ENCODE results near the gene RREB1. TPM values are rescaled to one million over a fixed set of nuclear protein-coding genes. Genes with fewer than 3 reads are reported as not detected.

The RREB1 gene
- total and polyA plus RNA-seq, 2 experiments from 2014 or later = 6.4 to 12.4 TPM

- no peaks in the 10 kb centered on the region for H4K20me1 ChIP-seq (ENCODE audit: insufficient read depth)
- H2AFZ ChIP-seq = no peak overlapping the region
- no peaks in the 10 kb centered on the region for H3K27me3 ChIP-seq (replicated peaks; ENCODE audit: insufficient read depth)
- in situ Hi-C loops (cut with MboI) = no loop called here
- H3F3A ChIP-seq (ENCODE audit: insufficient read depth) = no peaks in the 10 kb centered on the region
- no peak overlapping the region for H3K27ac ChIP-seq
- peaks cover 15% of the 10 kb centered on the region; the same call in 1 of the 2 replicates for H3K36me3 ChIP-seq (ENCODE audit: low read depth)
- H3K9me2 ChIP-seq (ENCODE audit: insufficient read depth) = no peaks in the 10 kb centered on the region
- H3K79me2 ChIP-seq (ENCODE audit: insufficient read depth) = peaks cover 29% of the 10 kb centered on the region
- DNase-seq = no peak
- WGBS, 2 experiments (ENCODE audit: low coverage in 1 of 2, low lambda C conversion rate in 2 of 2, missing lambda C conversion rate in 2 of 2) = 95% methylated on average over 47 to 62 of the region's 62 CpGs
- no peak overlapping the region for H3K4me3 ChIP-seq
- no peak overlapping the region for H3K9ac ChIP-seq
- no peak for TF ChIP-seq EZH2 (IDR thresholded peaks at IDR 0.05; ENCODE audit: insufficient read depth, poor library complexity, severe bottlenecking)
- no peak for TF ChIP-seq EZH2phosphoT487 (IDR thresholded peaks at IDR 0.05; ENCODE audit: insufficient read depth, low read depth)
- no peak overlapping the region for H3K4me2 ChIP-seq (ENCODE audit: unreplicated experiment)
- H3K4me1 ChIP-seq (ENCODE audit: insufficient read depth) = no peaks in the 10 kb centered on the region
- H3K9me3 ChIP-seq (ENCODE audit: low read depth) = no peaks in the 10 kb centered on the region
These were observed 121.9 kb downstream of the RREB1 start for GRCh38 chr6:7229376-7230326.

- no peaks in the 10 kb centered on the region for H4K20me1 ChIP-seq (ENCODE audit: insufficient read depth)
- H3K4me2 ChIP-seq (ENCODE audit: unreplicated experiment) = no peak overlapping the region
- H3F3A ChIP-seq (ENCODE audit: insufficient read depth) = no peaks in the 10 kb centered on the region
- no peaks in the 10 kb centered on the region for H3K4me1 ChIP-seq (ENCODE audit: insufficient read depth)
- no peaks in the 10 kb centered on the region for H3K9me3 ChIP-seq (ENCODE audit: low read depth)
- peaks cover 11% of the 10 kb centered on the region; the same call in 1 of the 2 replicates for H3K36me3 ChIP-seq (ENCODE audit: low read depth)
- H3K9me2 ChIP-seq (ENCODE audit: insufficient read depth) = no peaks in the 10 kb centered on the region
- DNase-seq = no peak
- no peak overlapping the region for H3K27ac ChIP-seq
- no peaks in the 10 kb centered on the region for H3K27me3 ChIP-seq (replicated peaks; ENCODE audit: insufficient read depth)
- no peak for TF ChIP-seq EZH2phosphoT487 (IDR thresholded peaks at IDR 0.05; ENCODE audit: insufficient read depth, low read depth)
- TF ChIP-seq EZH2 (IDR thresholded peaks at IDR 0.05; ENCODE audit: insufficient read depth, poor library complexity, severe bottlenecking) = no peak
- in situ Hi-C loops (cut with MboI) = no loop called here
- H3K79me2 ChIP-seq (ENCODE audit: insufficient read depth) = peaks cover 36% of the 10 kb centered on the region
- H2AFZ ChIP-seq = no peak overlapping the region
- no peak overlapping the region for H3K9ac ChIP-seq
- WGBS, 2 experiments (ENCODE audit: low coverage in 1 of 2, low lambda C conversion rate in 2 of 2, missing lambda C conversion rate in 2 of 2) = 98 to 99% methylated on average over 39 of the region's 39 CpGs
- H3K4me3 ChIP-seq = no peak overlapping the region
These were observed 122.5 kb downstream of the RREB1 start for GRCh38 chr6:7230327-7230691.

- DNase-seq = no peak
- Histone ChIP-seq H3K27me3 (replicated peaks; ENCODE audit: insufficient read depth) (no peaks in the 10 kb centered on the region), H3K4me2 (ENCODE audit: unreplicated experiment) (no peak overlapping the region), H2AFZ (no peak overlapping the region), H3K9ac (no peak overlapping the region), H3K4me3 (no peak overlapping the region), H3F3A (ENCODE audit: insufficient read depth) (no peaks in the 10 kb centered on the region), H3K9me3 (ENCODE audit: low read depth) (no peaks in the 10 kb centered on the region), H3K4me1 (ENCODE audit: insufficient read depth) (no peaks in the 10 kb centered on the region), H3K79me2 (ENCODE audit: insufficient read depth) (peaks cover 43% of the 10 kb centered on the region), H3K9me2 (ENCODE audit: insufficient read depth) (no peaks in the 10 kb centered on the region), H4K20me1 (ENCODE audit: insufficient read depth) (no peaks in the 10 kb centered on the region), H3K36me3 (ENCODE audit: low read depth) (peaks cover 9% of the 10 kb centered on the region; the same call in 1 of the 2 replicates), H3K27ac (no peak overlapping the region)
- TF ChIP-seq EZH2phosphoT487 (IDR thresholded peaks at IDR 0.05; ENCODE audit: insufficient read depth, low read depth) = no peak
- no peak for TF ChIP-seq EZH2 (IDR thresholded peaks at IDR 0.05; ENCODE audit: insufficient read depth, poor library complexity, severe bottlenecking)
- in situ Hi-C loops (cut with MboI) = no loop called here
- 95% methylated on average over 22 to 37 of the region's 37 CpGs for WGBS, 2 experiments (ENCODE audit: low coverage in 1 of 2, low lambda C conversion rate in 2 of 2, missing lambda C conversion rate in 2 of 2)
These were observed 123.4 kb downstream of the RREB1 start for GRCh38 chr6:7230956-7231713.

GRCh38 chr6:7232351-7232750 lies 124.6 kb downstream of the RREB1 start:
- no peak for TF ChIP-seq EZH2 (IDR thresholded peaks at IDR 0.05; ENCODE audit: insufficient read depth, poor library complexity, severe bottlenecking)
- no peak for TF ChIP-seq EZH2phosphoT487 (IDR thresholded peaks at IDR 0.05; ENCODE audit: insufficient read depth, low read depth)
- Histone ChIP-seq H3K27me3 (replicated peaks; ENCODE audit: insufficient read depth) (no peaks in the 10 kb centered on the region), H3F3A (ENCODE audit: insufficient read depth) (no peaks in the 10 kb centered on the region), H3K4me1 (ENCODE audit: insufficient read depth) (no peaks in the 10 kb centered on the region), H3K79me2 (ENCODE audit: insufficient read depth) (peaks cover 56% of the 10 kb centered on the region), H3K9me2 (ENCODE audit: insufficient read depth) (no peaks in the 10 kb centered on the region), H2AFZ (no peak overlapping the region), H3K9me3 (ENCODE audit: low read depth) (no peaks in the 10 kb centered on the region), H3K9ac (no peak overlapping the region), H3K4me3 (no peak overlapping the region), H4K20me1 (ENCODE audit: insufficient read depth) (no peaks in the 10 kb centered on the region), H3K27ac (no peak overlapping the region), H3K4me2 (ENCODE audit: unreplicated experiment) (no peak overlapping the region), H3K36me3 (ENCODE audit: low read depth) (peaks cover 9% of the 10 kb centered on the region; the same call in 1 of the 2 replicates)
- in situ Hi-C loops (cut with MboI) = no loop called here
- peak; percentile 15 for DNase-seq
- 94 to 98% methylated on average over 2 of the region's 2 CpGs for WGBS, 2 experiments (ENCODE audit: low coverage in 1 of 2, low lambda C conversion rate in 2 of 2, missing lambda C conversion rate in 2 of 2)
